Activated T-helper 17 cell treated with anti-CD3 and anti-CD28 coated beads, Interleukin-2, amount 50 U/mL, for 72 hours (primary cell): ENCODE measurements around the gene PLAAT1. TPM values are rescaled to one million over a fixed set of nuclear protein-coding genes. Genes with fewer than 3 reads are reported as not detected.

Experiments used
- ATAC-seq: fragments of 150-1000 bp; cut with Tn5 transposase; replicated peaks from 2 replicates; pipeline ENCODE4 v1.10.0; 2021; ENCODE audit warnings: mild to moderate bottlenecking, moderate library complexity
- H3K27ac Mint-ChIP-seq: one replicate; pipeline ENCODE4 v1.8.0; 2022; ENCODE audit warnings: mixed read lengths
- H3K27me3 Mint-ChIP-seq: one replicate; pipeline ENCODE4 v1.8.0; 2022; ENCODE audit warnings: mixed read lengths
- H3K36me3 Mint-ChIP-seq: one replicate; pipeline ENCODE4 v1.8.0; 2022; ENCODE audit warnings: low read depth, mild to moderate bottlenecking, mixed read lengths
- H3K4me1 Mint-ChIP-seq: one replicate; pipeline ENCODE4 v1.8.0; 2022; ENCODE audit warnings: mixed read lengths
- H3K4me3 Mint-ChIP-seq: one replicate; pipeline ENCODE4 v1.8.0; 2022; ENCODE audit warnings: mild to moderate bottlenecking, mixed read lengths
- H3K9me3 Mint-ChIP-seq: one replicate; pipeline ENCODE4 v1.8.0; 2022; ENCODE audit warnings: mixed read lengths
- total RNA-seq, 2 donors: library from RNA; stranded (reverse); gene quantifications; one replicate each; pipeline ENCODE4 v1.2.3, GENCODE V29; 2022

The PLAAT1 gene
- total RNA-seq, 2 donors from 2014 or later: not detected

DNA sequence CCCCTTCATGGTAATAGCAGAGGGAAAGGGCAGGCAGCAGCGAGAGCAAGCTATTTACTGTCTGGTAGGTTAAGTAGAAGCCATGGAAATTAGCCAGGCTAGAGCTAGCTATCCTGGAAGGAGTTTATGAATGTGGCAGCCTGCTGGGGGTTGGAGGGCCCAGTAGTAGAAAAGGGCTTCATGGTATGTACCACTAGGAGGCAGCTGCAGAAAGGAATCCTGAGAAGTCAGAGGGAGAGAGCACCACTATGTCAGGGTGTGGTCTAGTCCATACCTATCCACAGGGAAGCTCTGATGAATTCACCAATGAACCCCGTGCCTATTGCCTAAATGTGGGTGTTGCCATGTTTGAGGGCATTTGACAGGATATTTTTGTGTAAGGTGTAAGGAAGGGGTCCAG lies 55.0 kb downstream of the PLAAT1 start:
- Mint-ChIP-seq H3K27me3 (peaks cover 10% of the 10 kb centered on the region), H3K4me1 (no peaks in the 10 kb centered on the region), H3K4me3 (no peak overlapping the region), H3K9me3 (peaks cover 3% of the 10 kb centered on the region), H3K27ac (no peak overlapping the region), H3K36me3 (no peaks in the 10 kb centered on the region)
- no peak for ATAC-seq

DNA sequence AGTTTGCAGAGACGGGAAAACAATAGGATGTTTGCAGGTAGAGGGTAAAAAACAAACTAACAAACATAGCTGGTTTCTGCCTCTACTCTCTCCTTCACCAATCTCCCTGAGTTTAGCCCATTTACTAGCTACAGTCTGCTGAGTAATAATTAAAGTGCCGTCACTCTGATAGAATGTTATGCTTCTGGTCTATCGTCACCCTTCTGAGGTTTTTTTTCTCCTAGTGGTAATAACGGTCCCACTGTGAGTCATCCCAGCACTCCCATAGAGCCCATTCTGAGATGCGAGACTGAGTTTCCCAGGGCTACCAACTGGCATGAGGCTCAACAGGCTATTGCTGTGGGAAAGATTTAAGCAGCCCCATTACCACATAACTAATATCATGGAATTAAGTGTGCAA lies 56.4 kb downstream of the PLAAT1 start:
- no peak overlapping the region for H3K4me3 Mint-ChIP-seq
- no peaks in the 10 kb centered on the region for H3K36me3 Mint-ChIP-seq
- H3K27me3 Mint-ChIP-seq: peaks cover 19% of the 10 kb centered on the region
- peaks cover 2% of the 10 kb centered on the region for H3K9me3 Mint-ChIP-seq
- no peaks in the 10 kb centered on the region for H3K4me1 Mint-ChIP-seq
- no peak overlapping the region for H3K27ac Mint-ChIP-seq
- ATAC-seq: peak; percentile 84

DNA sequence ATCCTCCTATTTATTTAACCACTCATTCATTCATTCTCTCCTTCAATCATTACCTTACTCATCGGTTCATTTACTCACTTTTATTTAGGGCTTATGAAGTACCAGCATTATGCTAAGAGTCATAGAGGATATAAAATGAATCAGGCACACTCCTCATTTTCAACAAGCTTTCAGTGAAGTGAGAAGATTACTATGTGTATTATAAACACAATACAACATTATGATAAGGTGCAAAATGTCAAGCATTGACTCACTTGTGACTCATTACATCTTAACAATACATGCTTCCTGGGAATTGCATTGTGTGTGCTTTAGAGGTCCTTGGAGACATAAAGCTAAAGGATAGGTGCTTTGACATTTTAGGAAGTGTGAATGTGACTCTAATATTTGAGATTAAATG lies 60.4 kb downstream of the PLAAT1 start:
- no peak for ATAC-seq
- Mint-ChIP-seq H3K4me1 (no peaks in the 10 kb centered on the region), H3K27me3 (peaks cover 16% of the 10 kb centered on the region), H3K36me3 (no peaks in the 10 kb centered on the region), H3K27ac (no peak overlapping the region), H3K4me3 (no peak overlapping the region), H3K9me3 (no peaks in the 10 kb centered on the region)

DNA sequence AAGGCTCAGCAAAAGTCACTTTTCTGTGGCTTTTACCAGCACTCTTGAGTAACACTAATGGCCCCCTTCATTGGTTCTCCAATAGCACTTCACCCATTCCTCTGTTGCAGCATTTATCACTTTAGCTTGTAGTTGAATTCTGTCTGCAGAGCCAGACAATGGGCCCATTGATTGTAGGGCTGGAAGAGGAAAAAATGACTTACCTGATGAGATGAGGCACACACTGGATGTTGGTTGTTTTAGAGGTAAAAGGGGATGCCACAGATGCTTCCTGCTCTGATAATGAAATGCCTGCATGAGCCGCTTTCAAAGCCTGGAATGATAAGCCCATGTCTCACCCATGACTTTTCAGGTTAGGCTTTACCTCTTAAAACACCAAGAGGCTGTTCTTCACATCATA lies 64.3 kb downstream of the PLAAT1 start:
- no peaks in the 10 kb centered on the region for H3K9me3 Mint-ChIP-seq
- peaks cover 21% of the 10 kb centered on the region for H3K27me3 Mint-ChIP-seq
- ATAC-seq: no peak
- no peak overlapping the region for H3K4me3 Mint-ChIP-seq
- no peak overlapping the region for H3K27ac Mint-ChIP-seq
- no peaks in the 10 kb centered on the region for H3K36me3 Mint-ChIP-seq
- no peaks in the 10 kb centered on the region for H3K4me1 Mint-ChIP-seq

DNA sequence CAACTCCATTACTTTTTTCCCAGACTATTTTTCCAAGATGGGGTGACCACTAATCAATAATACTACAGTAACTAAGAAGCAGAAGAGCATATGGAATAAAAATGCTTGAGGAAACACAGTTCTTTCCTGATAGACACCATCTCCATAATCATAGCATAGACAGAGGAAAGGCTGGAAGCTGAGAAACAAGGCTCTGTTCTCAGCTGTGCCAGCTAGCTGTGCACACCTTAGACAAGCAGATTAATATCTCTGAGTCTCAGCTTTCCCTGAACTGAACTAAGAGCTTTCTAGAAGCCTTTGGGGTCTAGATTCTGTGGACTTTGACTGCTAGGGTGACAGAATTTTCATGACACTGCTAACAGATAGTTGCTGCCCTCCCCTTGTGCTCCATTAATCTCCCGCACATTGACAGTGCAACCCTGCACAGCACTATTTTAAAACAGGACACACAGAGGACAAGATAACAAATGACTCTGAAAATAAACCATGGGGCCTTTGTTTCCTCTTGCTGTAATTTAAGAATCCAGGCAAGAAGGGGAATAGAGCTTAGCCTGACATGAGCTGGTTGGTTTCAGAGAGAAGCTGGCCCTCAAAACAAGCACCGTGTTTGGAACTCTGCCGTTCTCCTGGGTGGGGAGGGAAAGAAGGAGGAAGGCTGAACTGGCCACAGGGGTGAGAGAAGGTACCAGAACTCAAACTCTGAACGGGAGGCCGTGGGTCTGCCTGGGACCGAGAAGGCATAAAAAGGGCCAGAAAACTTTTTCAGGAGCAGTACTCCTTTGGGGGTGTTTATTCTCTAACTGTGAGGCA lies 70.1 kb downstream of the PLAAT1 start:
- Mint-ChIP-seq H3K4me1 (no peaks in the 10 kb centered on the region), H3K27ac (no peak overlapping the region), H3K36me3 (no peaks in the 10 kb centered on the region), H3K27me3 (peaks cover 11% of the 10 kb centered on the region), H3K9me3 (no peaks in the 10 kb centered on the region), H3K4me3 (no peak overlapping the region)
- no peak for ATAC-seq

DNA sequence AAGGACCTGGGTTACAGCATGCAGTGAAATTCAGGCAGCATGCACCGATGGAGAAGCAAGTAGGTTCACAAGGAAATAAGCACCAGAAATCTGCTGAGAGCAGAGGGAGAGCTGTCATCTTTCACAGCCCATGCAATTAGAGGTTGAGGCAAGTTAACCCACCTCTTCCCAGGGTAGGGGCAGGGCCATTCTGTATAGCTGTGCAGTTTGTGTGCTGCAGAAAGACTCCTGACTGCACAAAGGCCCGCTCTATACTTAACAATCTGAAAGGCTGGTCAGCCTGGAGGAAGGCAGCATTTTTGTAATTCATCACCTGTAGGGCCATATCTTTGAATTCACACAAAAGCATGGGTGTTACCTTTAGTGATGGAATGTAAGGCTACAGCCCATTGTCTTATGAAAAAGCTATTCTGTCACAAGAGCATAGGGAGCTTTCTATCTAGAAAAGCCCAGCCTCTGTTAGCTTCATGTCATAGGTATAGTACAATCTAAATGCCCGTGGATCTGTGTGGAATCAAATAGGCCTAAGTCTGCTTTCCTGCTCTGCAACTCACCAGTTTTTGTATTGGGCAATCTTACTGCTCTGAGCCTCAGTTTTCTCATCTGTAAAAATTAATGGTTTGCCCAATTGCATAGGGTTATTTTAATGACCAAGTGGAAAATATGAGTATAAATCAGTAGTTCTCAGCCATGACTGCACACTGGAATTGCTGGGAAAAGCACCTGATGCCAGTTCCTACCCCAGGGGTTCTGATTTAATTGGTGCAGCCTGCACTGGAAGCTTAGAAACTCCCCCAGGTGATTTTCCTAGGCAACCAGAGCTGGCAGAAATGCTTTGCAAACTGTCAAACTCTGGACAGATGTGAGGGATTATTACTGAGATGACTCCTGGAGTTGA lies 72.3 kb downstream of the PLAAT1 start:
- no peaks in the 10 kb centered on the region for H3K36me3 Mint-ChIP-seq
- H3K9me3 Mint-ChIP-seq: no peaks in the 10 kb centered on the region
- no peak overlapping the region for H3K27ac Mint-ChIP-seq
- no peak for ATAC-seq
- H3K4me1 Mint-ChIP-seq: no peaks in the 10 kb centered on the region
- H3K27me3 Mint-ChIP-seq: peaks cover 8% of the 10 kb centered on the region
- H3K4me3 Mint-ChIP-seq: no peak overlapping the region

DNA sequence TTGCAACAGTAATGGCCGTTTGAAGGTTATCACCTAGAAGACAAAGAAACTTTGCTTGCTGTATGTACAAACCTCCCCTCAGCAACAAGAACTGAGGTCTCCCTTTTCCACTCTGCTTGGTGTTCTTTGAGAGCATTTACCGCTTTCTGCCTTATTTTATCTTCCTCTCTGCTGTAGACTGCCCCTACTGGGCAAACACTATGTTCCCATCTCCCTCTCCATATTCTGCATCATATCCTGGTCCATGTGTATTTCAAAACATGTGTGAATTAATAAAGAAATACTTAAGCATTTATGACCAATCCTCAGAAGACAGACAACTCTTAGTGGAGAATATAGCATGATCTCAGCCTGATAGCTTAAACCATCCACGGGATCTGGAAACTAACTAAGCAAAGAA lies 73.1 kb downstream of the PLAAT1 start:
- Mint-ChIP-seq H3K4me3 (no peak overlapping the region), H3K27me3 (peaks cover 8% of the 10 kb centered on the region), H3K9me3 (no peaks in the 10 kb centered on the region), H3K27ac (no peak overlapping the region), H3K36me3 (no peaks in the 10 kb centered on the region), H3K4me1 (no peaks in the 10 kb centered on the region)
- no peak for ATAC-seq

DNA sequence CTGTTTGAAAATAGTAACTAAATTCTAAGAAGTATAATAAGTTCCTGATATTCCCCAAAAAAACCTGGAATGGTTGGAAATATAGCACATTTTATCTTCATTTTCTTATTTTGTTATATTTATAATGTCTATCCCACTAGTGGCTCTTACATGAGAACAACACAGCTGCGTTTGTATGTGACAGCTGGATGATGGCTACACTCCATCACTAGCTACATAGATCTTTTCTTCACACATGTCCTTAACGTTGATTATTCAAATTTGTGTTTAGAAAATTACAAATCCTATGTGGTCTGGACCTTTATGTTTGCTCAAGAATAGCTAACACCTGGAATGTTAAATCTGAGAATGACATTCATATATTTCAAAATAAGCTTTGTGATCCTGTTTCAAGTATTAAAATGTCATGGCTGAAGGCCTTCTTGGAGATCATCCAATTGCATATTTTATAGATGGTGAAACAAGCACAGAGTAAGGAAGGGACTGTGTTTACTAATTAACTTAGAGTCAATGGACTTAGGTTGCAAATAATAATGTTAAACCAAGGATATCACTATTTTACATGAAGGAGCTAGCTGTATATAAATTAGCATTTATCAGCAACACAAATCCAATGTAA lies 76.8 kb downstream of the PLAAT1 start:
- Mint-ChIP-seq H3K27ac (no peak overlapping the region), H3K4me1 (no peaks in the 10 kb centered on the region), H3K36me3 (no peaks in the 10 kb centered on the region), H3K9me3 (no peaks in the 10 kb centered on the region), H3K27me3 (peaks cover 3% of the 10 kb centered on the region), H3K4me3 (no peak overlapping the region)
- ATAC-seq: no peak

Other genes starting within 250 kb of the PLAAT1 start
- gene ATP13A5, start 137.5 kb downstream of the PLAAT1 start, total RNA-seq: not detected